Measurements from ENCODE around the gene IGF1R.

Gene IGF1R

GRCh38 chr15:98778263-98778959 is 130.1 kb downstream of the IGF1R start:
- intact Hi-C loops (cut with DNase I) = loop anchor here (5.0 kb wide), 1 partner anchor 121 kb away; no protein-coding TSS in a partner anchor
- DNase-seq = no peak

- intact Hi-C loops (cut with DNase I) = loop anchor here (5.0 kb wide), 1 partner anchor 122 kb away; no protein-coding TSS in a partner anchor
- peak in 5 of 42 donors; percentile 36 to 58 (median 46) for DNase-seq
These were observed 130.6 kb downstream of the IGF1R start for GRCh38 chr15:98778960-98779359.

DNA sequence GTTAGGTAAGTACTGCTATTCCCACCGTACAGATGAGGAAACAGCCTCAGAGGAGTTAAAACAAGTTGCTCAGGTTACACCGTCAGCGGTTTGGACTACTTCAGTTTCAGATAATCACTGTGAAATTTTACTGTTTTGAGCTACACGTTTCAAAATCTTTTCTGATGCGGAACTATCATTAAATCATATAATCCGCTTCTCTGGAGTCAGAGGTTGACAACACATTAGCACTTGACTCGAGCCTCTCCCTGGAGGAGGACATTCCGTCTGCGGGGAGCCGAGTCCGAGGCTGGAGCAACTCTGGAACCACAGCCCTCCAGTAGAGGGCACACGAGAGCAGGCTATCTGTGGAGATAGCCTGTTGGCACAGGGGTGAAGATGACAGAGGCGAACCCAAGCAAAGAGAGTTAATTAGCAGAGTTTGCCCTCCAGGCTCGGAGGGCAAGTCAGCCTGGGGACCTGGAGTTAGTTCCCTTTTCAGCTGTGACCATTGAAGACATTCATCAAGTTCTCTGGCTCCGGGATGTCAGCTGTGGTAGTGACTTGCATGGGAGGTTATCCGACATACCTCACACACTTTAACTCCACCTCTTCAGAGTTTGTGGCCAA is 131.2 kb downstream of the IGF1R start:
- DNase-seq = peak; percentile 60 to 94 (median 84)
- intact Hi-C loops (cut with DNase I) = loop anchor here (5.0 kb wide), 1 partner anchor 122 kb away; no protein-coding TSS in a partner anchor

DNA sequence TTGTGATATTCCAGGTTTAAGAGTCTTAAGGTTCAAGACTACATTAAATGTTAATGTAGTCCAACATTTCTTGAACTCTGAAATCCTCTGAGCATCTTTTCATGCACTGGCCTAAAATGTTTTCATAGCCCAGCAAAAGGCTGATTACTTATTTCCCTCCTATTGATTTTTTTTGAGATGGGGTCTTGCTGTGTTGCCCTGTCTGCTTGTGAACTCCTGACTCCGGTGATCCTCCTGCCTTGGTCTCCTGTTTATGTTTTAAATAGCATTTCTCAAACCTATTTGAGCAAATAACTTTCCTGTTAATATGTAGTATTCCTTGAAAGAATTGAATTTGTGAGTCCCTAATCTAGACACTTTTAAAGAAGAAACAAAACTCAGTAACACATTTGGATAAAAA is 133.5 kb downstream of the IGF1R start:
- no peak for DNase-seq
- intact Hi-C loops (cut with DNase I) = no loop called here

- intact Hi-C loops (cut with DNase I) = no loop called here
- peak in 1 of 42 donors; percentile 10 for DNase-seq
These were observed 134.5 kb downstream of the IGF1R start for GRCh38 chr15:98782801-98783200.

GRCh38 chr15:98785431-98785806 is 137.1 kb downstream of the IGF1R start:
- intact Hi-C loops (cut with DNase I) = no loop called here
- peak in 1 of 42 donors; percentile 26 for DNase-seq

DNA sequence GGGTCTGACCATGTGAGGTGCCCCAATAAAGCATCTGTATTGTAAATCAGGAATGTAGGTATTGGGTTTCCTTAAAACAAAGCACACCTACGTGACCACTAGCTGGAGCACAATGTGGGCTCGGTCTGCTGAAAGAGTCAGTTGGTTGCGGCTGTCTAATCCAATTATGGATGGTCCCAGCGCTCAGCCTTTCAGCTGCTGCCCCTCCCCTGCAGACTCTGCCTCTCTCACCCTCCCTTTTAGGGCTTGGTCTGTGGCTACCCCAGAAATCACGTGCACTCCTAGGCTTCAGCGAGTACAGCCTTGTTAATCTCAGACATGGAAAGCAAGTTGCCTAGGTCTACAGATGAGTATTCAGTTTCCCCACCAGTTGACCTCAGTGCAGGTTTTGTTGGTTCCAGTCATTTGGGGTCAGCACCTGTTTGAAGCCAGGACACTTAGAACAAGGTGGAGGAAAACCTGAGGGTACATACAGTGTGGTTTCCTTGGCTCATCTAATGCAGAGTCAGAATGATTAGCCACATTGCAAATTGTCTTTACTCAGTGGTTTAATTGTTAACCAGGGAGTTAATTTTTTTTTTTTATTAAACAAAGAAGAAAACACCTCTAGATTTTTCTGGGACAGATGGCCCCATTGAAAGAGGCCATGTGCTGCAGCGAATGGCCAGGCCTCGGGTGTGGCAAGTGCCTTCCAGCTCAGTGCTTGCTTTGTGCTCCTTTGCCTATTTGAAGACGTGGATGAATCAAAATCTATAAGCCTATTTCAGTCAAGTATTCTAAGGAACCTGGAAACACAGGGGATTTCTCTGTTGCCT is 137.7 kb downstream of the IGF1R start:
- DNase-seq = peak in 1 of 42 donors; percentile 46
- intact Hi-C loops (cut with DNase I) = no loop called here

DNA sequence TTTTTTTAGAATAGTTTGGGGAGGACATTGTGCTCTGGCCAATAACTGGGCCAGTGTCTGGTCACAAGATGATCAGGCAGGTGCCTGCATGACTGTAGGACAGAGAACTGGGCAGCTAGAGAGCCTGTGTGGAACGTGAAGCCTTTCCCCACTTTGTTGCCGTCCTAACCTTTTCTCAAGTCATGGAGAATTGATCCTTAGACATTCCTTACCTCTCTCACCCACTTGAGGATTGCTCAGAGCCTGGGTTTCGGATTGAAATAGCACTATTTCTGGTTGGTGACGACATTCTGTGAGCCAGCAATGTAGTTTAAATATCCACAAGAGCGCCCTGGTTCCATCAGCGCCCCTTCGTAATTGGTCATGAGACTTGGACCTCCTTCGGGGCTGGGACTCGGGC is 138.4 kb downstream of the IGF1R start:
- intact Hi-C loops (cut with DNase I) = no loop called here
- peak in 1 of 42 donors; percentile 41 for DNase-seq

DNA sequence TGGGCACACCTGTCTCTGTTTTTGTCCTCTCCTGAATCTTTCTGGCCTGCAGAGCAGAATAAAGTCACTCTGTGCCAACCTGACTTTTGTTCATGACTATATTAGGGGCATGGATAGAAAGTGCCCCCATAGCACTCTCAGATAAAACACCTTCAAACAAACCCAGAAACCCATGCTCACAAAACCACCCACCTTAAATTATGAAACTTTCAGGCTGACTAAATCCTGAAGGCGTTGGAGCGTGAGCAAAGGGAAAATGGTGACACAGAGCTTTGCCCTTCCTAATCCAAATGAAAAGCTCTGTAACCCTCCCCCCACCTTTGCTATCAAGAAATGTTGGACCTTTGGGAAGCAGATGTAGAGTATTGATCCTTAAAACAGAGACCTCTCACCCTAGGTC is 138.9 kb downstream of the IGF1R start:
- DNase-seq = peak in 12 of 42 donors; percentile 23 to 70 (median 40)
- intact Hi-C loops (cut with DNase I) = no loop called here

- DNase-seq = peak in 1 of 42 donors; percentile 45
- intact Hi-C loops (cut with DNase I) = no loop called here
These were observed 139.8 kb downstream of the IGF1R start for GRCh38 chr15:98787936-98788757.

- DNase-seq = no peak
- intact Hi-C loops (cut with DNase I) = no loop called here
These were observed 140.7 kb downstream of the IGF1R start for GRCh38 chr15:98789020-98789419.

DNA sequence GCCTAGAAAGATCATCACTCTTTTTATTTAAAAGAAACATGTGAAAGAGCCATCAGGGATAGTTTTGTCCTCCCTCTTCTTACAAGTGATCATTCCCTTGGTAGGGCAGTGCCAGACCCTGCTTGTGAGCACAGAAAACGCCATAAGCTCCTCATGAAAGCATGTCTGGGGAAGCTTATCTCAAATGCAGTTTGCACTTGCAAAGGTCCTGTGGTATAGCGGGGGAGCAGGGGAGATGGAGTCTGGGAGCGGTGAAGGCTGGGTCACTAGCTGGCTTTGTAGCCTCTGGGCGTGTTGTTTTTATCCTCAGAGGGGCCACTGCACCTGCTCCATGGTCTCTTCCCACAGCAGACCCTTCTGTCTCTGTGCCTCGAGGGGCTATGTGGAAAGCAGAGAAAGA is 141.9 kb downstream of the IGF1R start:
- DNase-seq = no peak
- intact Hi-C loops (cut with DNase I) = no loop called here

DNA sequence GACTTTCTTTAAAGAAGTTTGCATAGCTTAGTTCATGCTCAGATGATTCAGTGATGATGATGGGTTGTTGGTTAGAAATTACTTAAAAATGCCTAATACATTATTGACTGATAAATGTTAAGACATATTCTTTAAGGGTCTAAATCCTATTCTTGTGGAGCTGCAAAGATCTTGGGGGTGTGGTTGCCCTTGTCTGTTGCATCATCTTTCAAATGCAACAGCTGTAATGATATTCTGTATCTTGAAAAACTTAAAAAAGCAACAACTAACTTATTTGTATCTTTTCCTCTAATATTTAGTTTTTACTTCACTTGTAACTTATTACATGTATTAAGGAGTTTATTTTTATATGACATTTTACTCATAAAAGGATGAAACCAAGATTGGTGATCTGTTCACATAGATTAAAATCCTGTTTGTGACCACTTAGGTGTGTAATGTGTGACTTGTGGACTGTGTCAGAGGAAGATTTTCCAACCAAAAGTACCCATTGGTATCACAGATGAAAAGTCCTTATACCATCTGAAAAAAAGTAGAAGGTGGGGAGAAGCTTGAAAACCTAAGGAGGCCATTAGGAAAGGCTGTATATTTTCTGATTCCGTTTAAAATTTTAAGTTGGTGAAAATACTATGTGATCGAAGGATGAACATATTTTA is 142.8 kb downstream of the IGF1R start:
- DNase-seq = no peak
- intact Hi-C loops (cut with DNase I) = no loop called here

DNA sequence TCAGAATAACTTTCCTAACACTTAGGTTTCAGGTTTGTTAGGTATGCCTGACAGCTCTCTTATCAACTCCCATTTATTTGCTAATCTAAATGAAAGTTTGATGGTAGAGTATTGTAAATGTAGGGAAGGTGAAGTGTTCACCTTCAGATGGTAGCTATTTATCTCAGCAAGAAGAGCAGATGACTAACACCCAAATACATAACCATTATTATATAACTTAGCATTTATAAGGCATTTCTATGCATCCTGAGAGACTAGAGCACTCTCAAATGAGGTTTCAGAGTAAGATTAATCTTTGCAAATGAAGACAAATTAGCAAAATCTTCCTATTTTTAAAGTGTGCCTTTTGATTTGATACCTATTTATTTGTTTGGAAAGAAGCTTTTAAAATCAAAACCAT is 143.8 kb downstream of the IGF1R start:
- no peak for DNase-seq
- intact Hi-C loops (cut with DNase I) = no loop called here

DNA sequence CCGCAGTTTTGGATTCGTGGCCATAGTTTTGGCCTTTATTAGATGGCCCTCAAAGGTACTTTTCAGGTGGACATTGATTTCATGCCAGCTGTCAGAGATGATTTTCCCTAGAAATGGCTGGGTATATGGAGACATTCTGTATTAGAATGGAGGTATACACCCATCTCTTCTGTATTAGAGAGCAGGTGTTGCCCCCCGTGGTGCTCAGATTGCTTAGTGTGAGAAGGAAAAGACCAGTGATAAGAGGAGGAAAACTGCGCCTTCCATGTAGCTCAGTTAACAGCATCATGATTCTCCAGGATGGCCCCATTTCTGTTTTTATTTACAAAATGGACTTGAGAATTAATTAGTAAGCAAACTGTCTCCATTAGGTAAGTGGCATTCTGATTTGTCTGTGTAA is 145.9 kb downstream of the IGF1R start:
- intact Hi-C loops (cut with DNase I) = no loop called here
- peak in 2 of 42 donors; percentile 31 to 35 for DNase-seq

GRCh38 chr15:98794748-98795147 is 146.4 kb downstream of the IGF1R start:
- peak in 2 of 42 donors; percentile 15 to 43 for DNase-seq
- intact Hi-C loops (cut with DNase I) = no loop called here

DNA sequence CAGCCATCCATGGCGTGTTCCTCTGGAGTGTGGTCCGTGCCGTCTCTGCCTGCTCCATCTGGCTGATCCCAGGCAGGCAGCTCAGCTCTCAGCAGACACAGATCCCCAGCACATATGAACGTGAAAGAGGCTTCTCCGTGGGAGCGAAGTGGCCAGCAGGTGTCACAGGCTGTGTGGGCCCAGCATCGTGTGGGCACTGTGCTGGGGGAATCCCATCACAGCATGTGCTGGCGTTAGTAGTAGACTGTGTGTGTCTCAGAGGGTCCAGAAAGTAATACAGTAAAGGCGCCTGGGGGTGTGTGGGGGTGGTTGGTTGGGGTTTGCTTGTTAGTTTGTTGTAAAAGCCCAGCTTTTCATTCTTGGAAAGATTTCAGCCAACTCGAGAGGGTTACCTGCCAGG is 147.6 kb downstream of the IGF1R start:
- intact Hi-C loops (cut with DNase I) = no loop called here
- peak in 2 of 42 donors; percentile 27 to 41 for DNase-seq

GRCh38 chr15:98796685-98797357 is 148.5 kb downstream of the IGF1R start:
- DNase-seq = peak in 2 of 42 donors; percentile 30 to 33
- intact Hi-C loops (cut with DNase I) = no loop called here
